GM12878 (cell line): ENCODE data around the gene TESMIN. TPM values are rescaled to one million over a fixed set of nuclear protein-coding genes. Genes with fewer than 3 reads are reported as not detected.

Experiments
- ATAC-seq: fragments of 200-7000 bp; cut with Tn5 transposase; 3 replicates; pipeline ENCODE4 v1.9.1; 2020; ENCODE audit warnings: mild to moderate bottlenecking, moderate library complexity
- BruUV-seq: library from RNA; stranded (reverse); fragments of 400-500 nt; replicated peaks from 2 replicates; lab custom pipeline; 2021; lab: Mats Ljungman, UMichigan
- CTCF ChIA-PET: fragments of 300-600 bp; sonication (Branson Sonifier 250); formaldehyde crosslinking; extraction: SDS; loops from one replicate; lab custom pipeline; 2021; ENCODE audit warnings: inconsistent platforms; lab: Yijun Ruan, JAX
- POLR2A ChIA-PET: fragments of 350-600 bp; formaldehyde crosslinking; extraction: SDS; loops from one replicate; lab custom pipeline; 2021; ENCODE audit warnings: inconsistent platforms; lab: Charles Lee
- RAD21 ChIA-PET: fragments of 300-600 bp; sonication (Branson Sonifier 250); formaldehyde crosslinking; loops from one replicate; lab custom pipeline; 2023; ENCODE audit warnings: antibody characterized with exemption; ENCODE audit not compliant: unreplicated experiment; lab: Charles Lee
- SMC1A ChIA-PET: fragments of 300-600 bp; sonication (Branson Sonifier 250); formaldehyde crosslinking; loops from one replicate; lab custom pipeline; 2023; ENCODE audit not compliant: unreplicated experiment, uncharacterized antibody; lab: Charles Lee
- DNase-seq: peaks from one replicate; pipeline ENCODE4 v3.0.0-alpha.2; 2011; ENCODE audit warnings: low read depth, low spot score
- FAIRE-seq: peaks from 3 replicates; lab custom pipeline; 2011; peaks lifted over from hg19 to GRCh38; lab: Jason Lieb, UNC
- H2AFZ ChIP-seq: 2 replicates; pipeline ENCODE4 v1.6.0; 2011; ENCODE audit warnings: low read depth, low read length, control low read depth; ENCODE audit not compliant: control insufficient read depth
- H3K27ac ChIP-seq: 2 replicates; pipeline ENCODE4 v1.5.1; 2011; ENCODE audit warnings: control low read depth; ENCODE audit not compliant: control insufficient read depth, insufficient read depth
- H3K27me3 ChIP-seq, 2 experiments: replicated peaks in 1 of 2; 2 replicates each; pipeline versions ENCODE4 v1.6.0 to v1.6.1; 2011; ENCODE audit warnings: low read length in 1 of 2; ENCODE audit not compliant: control insufficient read depth in 2 of 2, insufficient read depth in 2 of 2
- H3K36me3 ChIP-seq, 2 experiments: 2 replicates each; pipeline ENCODE4 v1.5.1; 2011; ENCODE audit warnings: low read length in 1 of 2; ENCODE audit not compliant: control insufficient read depth in 2 of 2, insufficient read depth in 2 of 2
- H3K4me1 ChIP-seq: 2 replicates; pipeline ENCODE4 v1.6.1; 2011; ENCODE audit warnings: mild to moderate bottlenecking, low read length, moderate library complexity, mixed read lengths; ENCODE audit not compliant: control insufficient read depth, insufficient read depth
- H3K4me2 ChIP-seq: 2 replicates; pipeline ENCODE4 v1.6.0; 2011; ENCODE audit warnings: control low read depth; ENCODE audit not compliant: control insufficient read depth, insufficient read depth
- H3K4me3 ChIP-seq: fragments of 200-600 bp; sonication (generic); 2 replicates; pipeline ENCODE4 v1.5.1; 2016
- H3K79me2 ChIP-seq: 2 replicates; pipeline ENCODE4 v1.6.0; 2011; ENCODE audit warnings: low read length; ENCODE audit not compliant: control insufficient read depth, insufficient read depth
- H3K9ac ChIP-seq: 2 replicates; pipeline ENCODE4 v1.8.0; 2011; ENCODE audit warnings: low read length, control low read depth, mixed read lengths; ENCODE audit not compliant: control insufficient read depth, insufficient read depth
- H3K9me3 ChIP-seq: replicated peaks from 3 replicates; pipeline ENCODE4 v1.5.1; 2011; ENCODE audit warnings: mild to moderate bottlenecking, low read length; ENCODE audit not compliant: control insufficient read depth, insufficient read depth
- H4K20me1 ChIP-seq: 2 replicates; pipeline ENCODE4 v1.6.0; 2011; ENCODE audit not compliant: control insufficient read depth, insufficient read depth
- BCL11A ChIP-seq: IDR thresholded peaks from 2 replicates; pipeline ENCODE4 v1.6.1; 2011; ENCODE audit warnings: low read depth, low read length
- CBX5 ChIP-seq: sonication (generic); IDR thresholded peaks from 2 replicates; pipeline ENCODE4 v1.6.1; 2016; ENCODE audit warnings: low read depth, moderate library complexity, mild to moderate bottlenecking, inconsistent platforms
- GATAD2B ChIP-seq: fragments of 450-650 bp; conservative IDR thresholded peaks from 2 replicates; pipeline ENCODE4 v1.6.1; 2017; ENCODE audit warnings: low read depth, mild to moderate bottlenecking, moderate library complexity
- HDAC2 ChIP-seq: fragments of 200-600 bp; sonication (generic); IDR thresholded peaks from 2 replicates; pipeline ENCODE4 v1.6.1; 2017
- IRF5 ChIP-seq: fragments of 450-650 bp; IDR thresholded peaks from 2 replicates; pipeline ENCODE4 v1.6.1; 2017; ENCODE audit warnings: borderline replicate concordance
- NKRF ChIP-seq: fragments of 450-650 bp; conservative IDR thresholded peaks from 2 replicates; pipeline ENCODE4 v1.6.1; 2017; ENCODE audit warnings: mild to moderate bottlenecking, moderate library complexity
- NR2C1 ChIP-seq: fragments of 450-650 bp; IDR thresholded peaks from 2 replicates; pipeline ENCODE4 v1.6.1; 2017; ENCODE audit warnings: antibody characterized with exemption, mild to moderate bottlenecking, moderate library complexity
- POLR2A ChIP-seq: IDR thresholded peaks from 2 replicates; pipeline ENCODE4 v1.6.1; 2011; ENCODE audit warnings: low read depth, mild to moderate bottlenecking, low read length
- SMARCA5 ChIP-seq: fragments of 450-650 bp; IDR thresholded peaks from 2 replicates; pipeline ENCODE4 v1.6.1; 2017; ENCODE audit warnings: mild to moderate bottlenecking
- SPI1 ChIP-seq: IDR thresholded peaks from 2 replicates; pipeline ENCODE4 v1.6.1; 2011; ENCODE audit warnings: low read depth, mild to moderate bottlenecking, low read length, moderate library complexity, borderline replicate concordance; ENCODE audit not compliant: insufficient read depth
- STAT3 ChIP-seq: IDR thresholded peaks from 2 replicates; pipeline ENCODE4 v1.6.1; 2011; ENCODE audit warnings: low read depth, low read length, improper control_type of control experiment
- YBX1 ChIP-seq: fragments of 450-650 bp; IDR thresholded peaks from 2 replicates; pipeline ENCODE4 v1.6.1; 2016; ENCODE audit warnings: antibody characterized with exemption
- ZNF207 ChIP-seq: fragments of 450-650 bp; IDR thresholded peaks from 2 replicates; pipeline ENCODE4 v1.6.1; 2014; ENCODE audit warnings: antibody characterized with exemption, mild to moderate bottlenecking, borderline replicate concordance
- ZZZ3 ChIP-seq: IDR thresholded peaks from 2 replicates; pipeline ENCODE4 v1.6.1; 2011; ENCODE audit warnings: low read depth; ENCODE audit not compliant: control insufficient read depth, insufficient read length
- WGBS: methylation state at CpG from one replicate; pipeline ENCODE4 v1.1.6; 2016; ENCODE audit warnings: low lambda C conversion rate; ENCODE audit not compliant: insufficient replicate concordance, insufficient coverage; ENCODE audit errors: missing lambda C conversion rate; 5-methylcytosine and 5-hydroxymethylcytosine counted together
- in situ Hi-C: fragments of 300-500 bp; cut with MboI; formaldehyde crosslinking; loops from 9 replicates; pipeline ENCODE4 v1.14.3; 2018; ENCODE audit warnings: mixed read lengths
- intact Hi-C: fragments of 100-400 bp; cut with micrococcal nuclease; formaldehyde crosslinking; loops from one replicate; pipeline ENCODE4 v1.14.2; 2022; ENCODE audit not compliant: unreplicated experiment
- polyA plus RNA-seq, 11 experiments: library from polyadenylated mRNA; depleted of rRNA in 4 of 11; unstranded in 6 of 11; stranded (reverse) in 5 of 11; fragments of >200 nt; fragmentation: Nextera tagmentation in 4 of 11; fragmentation: Illumina TruSeq in 1 of 11; extraction: Ambion mirVana in 4 of 11; extraction: Trizol in 1 of 11; gene quantifications; 1 replicate in 1 of 11; 2 replicates in 10 of 11; pipeline versions ENCODE4 v1.2.1 to v1.2.3, GENCODE V29; 2011 to 2016; ENCODE audit warnings: inconsistent platforms in 2 of 11, missing spikeins in 2 of 11, low read depth in 1 of 11
- total RNA-seq, 4 experiments: library from RNA; depleted of rRNA in 3 of 4; stranded (reverse); fragments of >200 nt in 3 of 4; fragmentation: Illumina TruSeq in 1 of 4; extraction: Trizol in 1 of 4; gene quantifications; 2 replicates each; pipeline versions ENCODE4 v1.2.1 to v1.2.3, GENCODE V29; 2013 to 2021

The TESMIN gene
- total and polyA plus RNA-seq, 10 of the 15 experiments (the other 5 are each of a cell fraction or from before 2014, with no cell fraction given): 0.31 to 3.4 (median 1.2) TPM; not detected in 1

- no peak overlapping the region for H3K4me2 ChIP-seq
- in situ Hi-C loops: no loop called here
- H3K9ac ChIP-seq: no peak overlapping the region
- WGBS: 96% methylated on average over 15 of the region's 15 CpGs
- no peak for TF ChIP-seq NKRF
- TF ChIP-seq ZZZ3: no peak
- TF ChIP-seq STAT3: no peak
- no peak for TF ChIP-seq SMARCA5
- TF ChIP-seq HDAC2: no peak
- no peak for TF ChIP-seq POLR2A
- TF ChIP-seq IRF5: no peak
- no peak for TF ChIP-seq SPI1
- no peak for TF ChIP-seq NR2C1
- no peak for TF ChIP-seq GATAD2B
- no peak for TF ChIP-seq BCL11A
- no peak for TF ChIP-seq YBX1
- TF ChIP-seq ZNF207: no peak
- no peak for TF ChIP-seq CBX5
- BruUV-seq: no TSS peak
- no peaks in the 10 kb centered on the region for H4K20me1 ChIP-seq
- H2AFZ ChIP-seq: no peak overlapping the region
- H3K9me3 ChIP-seq: no peaks in the 10 kb centered on the region
- ATAC-seq: no peak
- peaks cover 0 to 3% of the 10 kb centered on the region in 2 experiments; a peak in 2 of 4 replicates for H3K36me3 ChIP-seq
- no peak for DNase-seq
- H3K4me3 ChIP-seq: no peak overlapping the region
- H3K27me3 ChIP-seq: no peaks in the 10 kb centered on the region
- no peak for FAIRE-seq
- H3K4me1 ChIP-seq: peaks cover 5% of the 10 kb centered on the region; the same call in 1 of the 2 replicates
- H3K79me2 ChIP-seq: no peaks in the 10 kb centered on the region
- no peak overlapping the region for H3K27ac ChIP-seq
- ChIA-PET CTCF (interaction anchor here (1.4 kb wide), 1 partner anchor 10 kb away, joined by 3 read pairs; no protein-coding TSS in a partner anchor), POLR2A (no interaction called here), RAD21 (no interaction called here), SMC1A (no interaction called here)
- intact Hi-C loops: no loop called here
Measured at GRCh38 chr11:68759991-68760390, 8.7 kb upstream of the TESMIN start.
